Stomach (tissue), 4 donors: Measurements from ENCODE around the gene SMCO3.

Experiments used
- CTCF ChIP-seq, 7 experiments: fragments of 450-650 bp in 4 of 7; fragments of 200-600 bp in 3 of 7; sonication (generic) in 3 of 7; IDR thresholded peaks; one replicate each; pipeline ENCODE4 v1.5.1; 2016 to 2019; ENCODE audit warnings: antibody characterized with exemption in 7 of 7, control low read depth in 2 of 7, mild to moderate bottlenecking in 1 of 7
- POLR2AphosphoS5 ChIP-seq, 3 donors: sonication (generic); formaldehyde crosslinking; IDR thresholded peaks; one replicate each; pipeline ENCODE4 v1.6.1; 2016; ENCODE audit warnings: antibody characterized with exemption in 3 of 3

- TF ChIP-seq CTCF (IDR thresholded peaks at IDR 0.05): no peak
- no peak for TF ChIP-seq POLR2AphosphoS5 (IDR thresholded peaks at IDR 0.05)
These were observed 38.4 kb downstream of the SMCO3 start for GRCh38 chr12:14775636-14775980.
